Measurements from ENCODE around the gene CDC42BPG.

Gene CDC42BPG

GRCh38 chr11:64878223-64878493 lies 33.7 kb upstream of the CDC42BPG start:
- no peak for DNase-seq

GRCh38 chr11:64877390-64878222 lies 33.2 kb upstream of the CDC42BPG start:
- DNase-seq = no peak

GRCh38 chr11:64876835-64877341 lies 32.4 kb upstream of the CDC42BPG start:
- no peak for DNase-seq

- DNase-seq = peak; percentile 76
These were observed 31.8 kb upstream of the CDC42BPG start for GRCh38 chr11:64876229-64876750.

- DNase-seq = no peak
These were observed 31.1 kb upstream of the CDC42BPG start for GRCh38 chr11:64875369-64876228.

- no peak for DNase-seq
These were observed 30.1 kb upstream of the CDC42BPG start for GRCh38 chr11:64874308-64875240.

GRCh38 chr11:64872790-64873488 lies 28.5 kb upstream of the CDC42BPG start:
- no peak for DNase-seq

GRCh38 chr11:64871492-64871891 lies 27.0 kb upstream of the CDC42BPG start:
- DNase-seq = no peak

- DNase-seq = no peak
These were observed 26.5 kb upstream of the CDC42BPG start for GRCh38 chr11:64870893-64871466.

- no peak for DNase-seq
These were observed 25.9 kb upstream of the CDC42BPG start for GRCh38 chr11:64870176-64870892.

GRCh38 chr11:64869571-64870175 lies 25.2 kb upstream of the CDC42BPG start:
- peak; percentile 46 for DNase-seq

GRCh38 chr11:64868904-64869570 lies 24.6 kb upstream of the CDC42BPG start:
- peak; percentile 55 for DNase-seq

- DNase-seq = no peak
These were observed 23.5 kb upstream of the CDC42BPG start for GRCh38 chr11:64867748-64868462.

GRCh38 chr11:64866173-64866491 lies 21.7 kb upstream of the CDC42BPG start:
- DNase-seq = no peak

- DNase-seq = peak; percentile 76
These were observed 21.1 kb upstream of the CDC42BPG start for GRCh38 chr11:64865286-64866172.

- peak; percentile 76 for DNase-seq
These were observed 20.2 kb upstream of the CDC42BPG start for GRCh38 chr11:64864473-64865285.

- no peak for DNase-seq
These were observed 19.7 kb upstream of the CDC42BPG start for GRCh38 chr11:64864135-64864472.

Data from activated CD4-positive, alpha-beta T cell treated with anti-CD3 and anti-CD28 coated beads, Interleukin-10, Interleukin-2, amounts not matched to agents 100 ng/mL and 50 ng/mL, durations not matched to agents 16 hours and 8 hours (primary cell).